Measurements from ENCODE around the gene GPRASP2. TPM values are rescaled to one million over a fixed set of nuclear protein-coding genes. Genes with fewer than 3 reads are reported as not detected.
"Not testable (repeated sequence)": the region's sequence is repeated elsewhere in the genome, so short reads cannot be mapped to it uniquely, and the experiment has no call there.

The GPRASP2 gene
- 1 to 10 TPM; 3.4 to 8.3 (median 5.8) TPM for total RNA-seq
- long read RNA-seq = 0 reads

- WGBS (ENCODE audit: insufficient coverage, low coverage, low lambda C conversion rate, missing lambda C conversion rate) = 47% methylated on average over 18 of the region's 68 CpGs
- TF ChIP-seq POLR2A (IDR thresholded peaks at IDR 0.05) = no peak
- TF ChIP-seq, protein P1, sequence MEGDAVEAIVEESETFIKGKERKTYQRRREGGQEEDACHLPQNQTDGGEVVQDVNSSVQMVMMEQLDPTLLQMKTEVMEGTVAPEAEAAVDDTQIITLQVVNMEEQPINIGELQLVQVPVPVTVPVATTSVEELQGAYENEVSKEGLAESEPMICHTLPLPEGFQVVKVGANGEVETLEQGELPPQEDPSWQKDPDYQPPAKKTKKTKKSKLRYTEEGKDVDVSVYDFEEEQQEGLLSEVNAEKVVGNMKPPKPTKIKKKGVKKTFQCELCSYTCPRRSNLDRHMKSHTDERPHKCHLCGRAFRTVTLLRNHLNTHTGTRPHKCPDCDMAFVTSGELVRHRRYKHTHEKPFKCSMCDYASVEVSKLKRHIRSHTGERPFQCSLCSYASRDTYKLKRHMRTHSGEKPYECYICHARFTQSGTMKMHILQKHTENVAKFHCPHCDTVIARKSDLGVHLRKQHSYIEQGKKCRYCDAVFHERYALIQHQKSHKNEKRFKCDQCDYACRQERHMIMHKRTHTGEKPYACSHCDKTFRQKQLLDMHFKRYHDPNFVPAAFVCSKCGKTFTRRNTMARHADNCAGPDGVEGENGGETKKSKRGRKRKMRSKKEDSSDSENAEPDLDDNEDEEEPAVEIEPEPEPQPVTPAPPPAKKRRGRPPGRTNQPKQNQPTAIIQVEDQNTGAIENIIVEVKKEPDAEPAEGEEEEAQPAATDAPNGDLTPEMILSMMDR (IDR thresholded peaks at IDR 0.05) = no peak
- DNase-seq = peak; percentile 62 to 72 (median 69)
- Histone ChIP-seq H3K27ac (peak within 1 kb of the TSS; percentile 81 to 96 (median 91)), H3K9me3 (no peaks in the 10 kb centered on the region), H3K36me3 (no peaks in the 10 kb centered on the region), H3K27me3 (no peaks in the 10 kb centered on the region), H3K4me1 (no peaks in the 10 kb centered on the region), H3K4me3 (peak within 1 kb of the TSS; percentile 53 to 63 (median 63))
- intact Hi-C loops (cut with DNase I) = no loop called here
- ATAC-seq = peak; percentile 82 to 93 (median 87)
Observed at GRCh38 chrX:102712216-102712966, at the start of gene GPRASP2. GPRASP2 (plus strand) TSS chrX:102712448; CDS start chrX:102714870, 2,422 bp downstream.

GRCh38 chrX:102663820-102664219 lies 48.4 kb upstream of the GPRASP2 start:
- H3K27ac ChIP-seq, ATAC-seq, H3K9me3 ChIP-seq: not testable (repeated sequence)

DNA sequence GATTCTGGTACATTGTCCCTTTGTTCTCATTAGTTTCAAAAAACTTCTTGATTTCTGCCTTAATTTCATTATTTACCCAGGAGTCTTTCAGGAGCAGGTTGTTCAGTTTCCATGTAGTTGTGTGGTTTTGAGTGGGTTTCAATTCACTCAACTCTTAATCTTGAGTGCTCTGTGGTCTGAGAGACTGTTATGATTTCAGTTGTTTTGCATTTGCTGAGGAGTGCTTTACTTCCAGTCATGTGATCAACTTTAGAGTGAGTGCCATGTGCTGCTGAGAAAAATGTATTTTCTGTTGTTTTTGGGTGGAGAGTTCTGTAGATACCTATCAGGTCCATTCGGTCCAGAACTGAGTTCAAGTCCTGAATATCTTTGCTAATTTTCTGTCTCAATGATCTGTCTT lies 45.2 kb upstream of the GPRASP2 start:
- H3K27ac ChIP-seq; H3K4me3 ChIP-seq; ATAC-seq; H3K4me1 ChIP-seq; H3K9me3 ChIP-seq; H3K27me3 ChIP-seq; intact Hi-C loops (cut with DNase I); DNase-seq; H3K36me3 ChIP-seq: not testable (repeated sequence)
- WGBS (ENCODE audit: insufficient coverage, low coverage, low lambda C conversion rate, missing lambda C conversion rate) = 67% methylated on average over 1 of the region's 1 CpG

More at GRCh38 chrX:102663820-102664219, 48.4 kb upstream of the GPRASP2 start:
- H3K4me3 ChIP-seq; intact Hi-C loops (cut with DNase I); DNase-seq; H3K36me3 ChIP-seq; H3K27me3 ChIP-seq; H3K4me1 ChIP-seq: not testable (repeated sequence)
- 43% methylated on average over 1 of the region's 4 CpGs for WGBS (ENCODE audit: insufficient coverage, low coverage, low lambda C conversion rate, missing lambda C conversion rate)

DNA sequence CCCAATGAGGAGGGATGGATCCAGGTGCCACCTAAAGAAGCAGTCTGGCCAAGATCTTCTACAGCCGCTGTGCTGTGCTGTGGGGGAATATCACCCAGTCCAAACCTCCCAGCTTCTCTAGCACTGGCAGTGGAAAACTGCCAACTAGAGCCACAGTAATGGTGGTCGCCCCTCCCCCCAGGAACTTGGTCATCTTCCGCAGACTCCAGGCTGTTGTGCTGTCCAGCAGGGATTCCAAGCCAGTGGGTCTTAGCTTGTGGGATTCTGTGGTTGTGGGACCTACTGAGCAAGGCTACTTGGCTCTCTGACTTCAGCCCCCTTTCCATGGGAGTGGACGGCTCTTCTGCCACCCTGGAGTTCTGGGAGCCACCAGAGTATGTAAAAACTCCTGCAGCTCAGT lies 42.7 kb upstream of the GPRASP2 start:
- intact Hi-C loops (cut with DNase I) = no loop called here
- no peak for TF ChIP-seq POLR2A (IDR thresholded peaks at IDR 0.05)
- TF ChIP-seq, protein P1 (IDR thresholded peaks at IDR 0.05) = no peak

GRCh38 chrX:102672856-102673255 lies 39.4 kb upstream of the GPRASP2 start:
- DNase-seq (no peak), ATAC-seq (no peak)
- no peak for TF ChIP-seq POLR2A (IDR thresholded peaks at IDR 0.05)
- TF ChIP-seq, protein P1 (IDR thresholded peaks at IDR 0.05) = no peak
- H3K4me1 ChIP-seq = no peaks in the 10 kb centered on the region
- intact Hi-C loops (cut with DNase I) = no loop called here
- 31% methylated on average over 3 of the region's 3 CpGs for WGBS (ENCODE audit: insufficient coverage, low coverage, low lambda C conversion rate, missing lambda C conversion rate)
- no peaks in the 10 kb centered on the region for H3K27me3 ChIP-seq
- H3K4me3 ChIP-seq = no peak overlapping the region
- no peaks in the 10 kb centered on the region for H3K36me3 ChIP-seq
- H3K9me3 ChIP-seq = no peaks in the 10 kb centered on the region
- H3K27ac ChIP-seq = no peak overlapping the region

More for the DNA sequence above, 42.7 kb upstream of the GPRASP2 start:
- no peaks in the 10 kb centered on the region for H3K36me3 ChIP-seq
- no peak for ATAC-seq
- 40% methylated on average over 1 of the region's 4 CpGs for WGBS (ENCODE audit: insufficient coverage, low coverage, low lambda C conversion rate, missing lambda C conversion rate)
- H3K4me1 ChIP-seq = no peaks in the 10 kb centered on the region
- H3K27ac ChIP-seq = no peak overlapping the region
- no peak overlapping the region for H3K4me3 ChIP-seq
- H3K9me3 ChIP-seq = no peaks in the 10 kb centered on the region
- DNase-seq = no peak
- H3K27me3 ChIP-seq = no peaks in the 10 kb centered on the region

DNA sequence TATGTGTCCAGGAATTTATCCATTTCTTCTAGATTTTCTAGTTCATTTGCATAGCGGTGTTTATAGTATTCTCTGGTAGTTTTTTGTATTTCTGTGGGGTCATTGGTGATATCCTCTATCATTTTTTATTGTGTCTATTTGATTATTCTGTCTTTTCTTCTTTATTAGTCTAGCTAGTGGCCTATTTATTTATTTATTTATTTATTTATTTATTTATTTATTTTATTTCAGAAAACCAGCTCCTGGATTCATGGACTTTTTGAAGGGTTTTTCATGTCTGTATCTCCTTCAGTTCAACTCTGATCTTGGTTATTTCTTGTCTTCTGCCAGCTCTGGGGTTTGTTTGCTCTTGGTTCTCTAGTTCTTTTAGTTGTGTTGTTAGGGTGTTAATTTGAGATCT lies 34.8 kb upstream of the GPRASP2 start:
- H3K36me3 ChIP-seq; H3K27ac ChIP-seq; H3K4me1 ChIP-seq; intact Hi-C loops (cut with DNase I); H3K4me3 ChIP-seq; H3K9me3 ChIP-seq; H3K27me3 ChIP-seq; ATAC-seq; DNase-seq: not testable (repeated sequence)
- 60% methylated on average over 1 of the region's 1 CpG for WGBS (ENCODE audit: insufficient coverage, low coverage, low lambda C conversion rate, missing lambda C conversion rate)

Data from right lobe of liver (tissue), 6 donors.